ENCODE results near the gene WDTC1. TPM values are rescaled to one million over a fixed set of nuclear protein-coding genes. Genes with fewer than 3 reads are reported as not detected.

The WDTC1 gene
- total RNA-seq, 1 experiment from 2014 or later, result 20.9 TPM

DNA sequence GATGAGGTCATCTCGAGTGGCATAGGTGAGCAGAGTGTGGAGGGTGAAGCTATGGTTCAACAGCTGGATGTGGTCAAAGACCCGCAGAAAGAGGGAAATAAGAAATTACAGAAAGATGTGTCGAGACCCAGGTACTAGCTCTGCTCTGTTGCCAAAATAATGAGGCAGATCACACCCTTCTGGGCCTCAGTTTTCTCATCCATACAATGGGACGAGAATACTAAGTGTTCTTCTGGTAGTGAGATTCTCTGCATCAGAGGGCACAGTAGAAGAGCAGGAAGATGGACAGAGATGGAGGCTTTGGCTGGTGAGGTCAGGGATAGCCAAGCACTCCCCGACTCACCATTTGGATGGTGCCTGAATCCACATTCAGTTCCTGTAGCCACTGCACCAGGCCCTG is 121.3 kb downstream of the WDTC1 start:
- no peaks in the 10 kb centered on the region for H3K36me3 ChIP-seq (ENCODE audit: insufficient read depth, low read length, poor library complexity, severe bottlenecking)
- H3K4me1 ChIP-seq (ENCODE audit: insufficient read depth, low read length, poor library complexity, severe bottlenecking), result no peaks in the 10 kb centered on the region
- no peak for TF ChIP-seq EZH2 (IDR thresholded peaks at IDR 0.05; ENCODE audit: borderline replicate concordance, low read depth, low read length, poor library complexity, severe bottlenecking)
- TF ChIP-seq, protein P1, sequence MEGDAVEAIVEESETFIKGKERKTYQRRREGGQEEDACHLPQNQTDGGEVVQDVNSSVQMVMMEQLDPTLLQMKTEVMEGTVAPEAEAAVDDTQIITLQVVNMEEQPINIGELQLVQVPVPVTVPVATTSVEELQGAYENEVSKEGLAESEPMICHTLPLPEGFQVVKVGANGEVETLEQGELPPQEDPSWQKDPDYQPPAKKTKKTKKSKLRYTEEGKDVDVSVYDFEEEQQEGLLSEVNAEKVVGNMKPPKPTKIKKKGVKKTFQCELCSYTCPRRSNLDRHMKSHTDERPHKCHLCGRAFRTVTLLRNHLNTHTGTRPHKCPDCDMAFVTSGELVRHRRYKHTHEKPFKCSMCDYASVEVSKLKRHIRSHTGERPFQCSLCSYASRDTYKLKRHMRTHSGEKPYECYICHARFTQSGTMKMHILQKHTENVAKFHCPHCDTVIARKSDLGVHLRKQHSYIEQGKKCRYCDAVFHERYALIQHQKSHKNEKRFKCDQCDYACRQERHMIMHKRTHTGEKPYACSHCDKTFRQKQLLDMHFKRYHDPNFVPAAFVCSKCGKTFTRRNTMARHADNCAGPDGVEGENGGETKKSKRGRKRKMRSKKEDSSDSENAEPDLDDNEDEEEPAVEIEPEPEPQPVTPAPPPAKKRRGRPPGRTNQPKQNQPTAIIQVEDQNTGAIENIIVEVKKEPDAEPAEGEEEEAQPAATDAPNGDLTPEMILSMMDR (conservative IDR thresholded peaks at IDR 0.05; ENCODE audit: low read depth, low read length), result no peak
- intact Hi-C loops (cut with micrococcal nuclease; ENCODE audit: unreplicated experiment), result no loop called here
- H3K9me3 ChIP-seq (ENCODE audit: low read depth, low read length, poor library complexity, severe bottlenecking), result no peaks in the 10 kb centered on the region
- DNase-seq (ENCODE audit: low spot score), result no peak
- ChIA-PET CTCF (interaction anchor here (0.6 kb wide), 1 partner anchor 17 kb away, joined by 8 read pairs; no protein-coding TSS in a partner anchor), POLR2A (ENCODE audit: low non-redundant PET) (no interaction called here)
- no peaks in the 10 kb centered on the region for H3K27me3 ChIP-seq (replicated peaks; ENCODE audit: insufficient read depth, low read depth, low read length, poor library complexity)
- no peak overlapping the region for H3K4me3 ChIP-seq (ENCODE audit: low read depth, low read length, poor library complexity, severe bottlenecking)
- H3K27ac ChIP-seq (ENCODE audit: low read depth, low read length, poor library complexity, severe bottlenecking), result no peak overlapping the region
- BruUV-seq (replicated peaks), result no TSS peak

DNA sequence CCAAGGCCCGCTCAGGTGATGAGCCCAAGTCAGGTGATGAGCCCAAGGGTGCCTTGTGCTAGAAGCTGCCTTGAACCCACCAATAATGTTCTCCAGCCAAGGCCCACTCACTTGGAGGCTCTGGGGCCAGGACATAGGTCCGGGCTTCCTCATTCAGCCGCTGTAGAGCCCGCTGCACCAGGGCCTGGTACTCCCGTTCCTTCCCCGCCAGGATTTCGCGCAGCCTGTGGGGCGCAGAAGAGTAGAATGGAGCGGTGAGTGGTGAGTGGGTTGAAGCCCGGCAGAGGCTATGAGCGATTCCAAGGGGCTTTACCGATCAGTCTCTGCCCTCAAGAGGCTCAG is 121.8 kb downstream of the WDTC1 start:
- Histone ChIP-seq H3K36me3 (ENCODE audit: insufficient read depth, low read length, poor library complexity, severe bottlenecking) (no peaks in the 10 kb centered on the region), H3K27ac (ENCODE audit: low read depth, low read length, poor library complexity, severe bottlenecking) (no peak overlapping the region), H3K27me3 (replicated peaks; ENCODE audit: insufficient read depth, low read depth, low read length, poor library complexity) (no peaks in the 10 kb centered on the region), H3K4me1 (ENCODE audit: insufficient read depth, low read length, poor library complexity, severe bottlenecking) (no peaks in the 10 kb centered on the region), H3K4me3 (ENCODE audit: low read depth, low read length, poor library complexity, severe bottlenecking) (no peak overlapping the region), H3K9me3 (ENCODE audit: low read depth, low read length, poor library complexity, severe bottlenecking) (no peaks in the 10 kb centered on the region)
- DNase-seq (ENCODE audit: low spot score), result no peak
- ChIA-PET CTCF (interaction anchor here (0.6 to 1.4 kb wide), 4 partner anchors 9 to 845 kb away, joined by 3 to 8 read pairs (median 4); no protein-coding TSS in a partner anchor), POLR2A (ENCODE audit: low non-redundant PET) (no interaction called here)
- TF ChIP-seq, protein P1 (conservative IDR thresholded peaks at IDR 0.05; ENCODE audit: low read depth, low read length), result no peak
- TF ChIP-seq EZH2 (IDR thresholded peaks at IDR 0.05; ENCODE audit: borderline replicate concordance, low read depth, low read length, poor library complexity, severe bottlenecking), result no peak
- no TSS peak for BruUV-seq (replicated peaks)
- intact Hi-C loops (cut with micrococcal nuclease; ENCODE audit: unreplicated experiment), result no loop called here

DNA sequence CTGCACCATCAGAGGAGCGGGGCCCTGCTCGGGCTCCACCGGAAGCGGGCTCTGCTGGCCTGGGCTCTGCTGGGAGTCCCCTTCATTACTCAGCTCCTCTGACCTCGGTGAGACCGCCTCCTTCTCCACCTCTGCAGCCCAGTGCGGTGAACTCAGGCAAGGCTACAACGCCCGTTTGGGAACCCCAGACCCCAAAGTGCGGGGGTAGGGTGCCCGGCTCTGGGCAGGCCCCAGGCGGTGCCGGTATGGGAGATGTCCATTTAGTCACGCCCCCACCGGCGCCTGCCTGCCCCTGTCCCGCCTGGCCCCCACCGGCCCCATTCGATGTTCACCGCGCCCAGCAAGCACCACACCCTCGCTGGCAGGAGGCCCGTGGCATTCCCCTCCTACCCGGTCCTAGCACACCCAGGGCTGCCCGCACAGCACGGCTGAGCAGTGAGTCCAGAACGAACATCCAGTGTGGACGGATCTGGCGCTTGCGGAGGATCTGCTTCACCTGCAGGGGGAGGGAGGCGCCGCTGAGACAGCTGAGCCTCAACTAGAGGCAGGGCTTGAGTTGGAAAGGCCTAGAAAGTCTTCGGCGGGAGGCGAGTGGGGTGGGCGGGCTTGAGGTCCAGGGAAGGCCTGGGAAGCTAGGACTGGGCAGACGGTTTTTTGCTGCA is 122.3 kb downstream of the WDTC1 start:
- Histone ChIP-seq H3K27ac (ENCODE audit: low read depth, low read length, poor library complexity, severe bottlenecking) (no peak overlapping the region), H3K9me3 (ENCODE audit: low read depth, low read length, poor library complexity, severe bottlenecking) (no peaks in the 10 kb centered on the region), H3K4me3 (ENCODE audit: low read depth, low read length, poor library complexity, severe bottlenecking) (no peak overlapping the region), H3K27me3 (replicated peaks; ENCODE audit: insufficient read depth, low read depth, low read length, poor library complexity) (no peaks in the 10 kb centered on the region), H3K4me1 (ENCODE audit: insufficient read depth, low read length, poor library complexity, severe bottlenecking) (no peaks in the 10 kb centered on the region), H3K36me3 (ENCODE audit: insufficient read depth, low read length, poor library complexity, severe bottlenecking) (no peaks in the 10 kb centered on the region)
- TF ChIP-seq, protein P1 (conservative IDR thresholded peaks at IDR 0.05; ENCODE audit: low read depth, low read length), result no peak
- TF ChIP-seq EZH2 (IDR thresholded peaks at IDR 0.05; ENCODE audit: borderline replicate concordance, low read depth, low read length, poor library complexity, severe bottlenecking), result no peak
- POLR2A ChIA-PET (ENCODE audit: low non-redundant PET), result no interaction called here
- DNase-seq (ENCODE audit: low spot score), result no peak
- no TSS peak for BruUV-seq (replicated peaks)
- CTCF ChIA-PET, result interaction anchor here (0.6 to 1.4 kb wide), 4 partner anchors 9 to 845 kb away, joined by 3 to 4 read pairs (median 3); no protein-coding TSS in a partner anchor
- intact Hi-C loops (cut with micrococcal nuclease; ENCODE audit: unreplicated experiment), result loop anchor here (1.0 kb wide), 1 partner anchor 250 kb away; no protein-coding TSS in a partner anchor

Data from A673 (cell line).